Mucosa of descending colon (tissue), 3 donors: Measurements from ENCODE around the gene SIK2. TPM values are rescaled to one million over a fixed set of nuclear protein-coding genes. Genes with fewer than 3 reads are reported as not detected.

Experiments
- ATAC-seq: fragments of 200-7000 bp; cut with Tn5 transposase; one replicate; pipeline ENCODE4 v1.9.1; 2020; ENCODE audit warnings: mild to moderate bottlenecking, moderate library complexity
- DNase-seq, 3 donors: peaks; one replicate each; pipeline ENCODE4 v3.0.0-alpha.2; 2020
- H3K36me3 ChIP-seq: fragments of 200-600 bp; one replicate; pipeline ENCODE4 v1.8.0; 2021; ENCODE audit warnings: low read depth, mild to moderate bottlenecking
- H3K4me1 ChIP-seq: fragments of 200-600 bp; one replicate; pipeline ENCODE4 v1.8.0; 2021; ENCODE audit warnings: low read depth, mild to moderate bottlenecking
- H3K4me3 ChIP-seq: fragments of 200-600 bp; one replicate; pipeline ENCODE4 v1.8.0; 2021; ENCODE audit warnings: mild to moderate bottlenecking
- H3K9me3 ChIP-seq: fragments of 200-600 bp; one replicate; pipeline ENCODE4 v1.8.0; 2021; ENCODE audit warnings: mild to moderate bottlenecking
- CTCF ChIP-seq: fragments of 200-600 bp; IDR thresholded peaks from one replicate; pipeline ENCODE4 v1.8.0; 2022; ENCODE audit warnings: antibody characterized with exemption, mild to moderate bottlenecking
- intact Hi-C, 2 donors: fragments of 100-400 bp; cut with DNase I in 1 of 2; cut with micrococcal nuclease in 1 of 2; formaldehyde crosslinking; loops; one replicate each; pipeline versions ENCODE4 v1.11.0 to v1.11.1; 2022; cut with DNase I, micrococcal nuclease
- total RNA-seq, 3 donors: library from RNA; stranded (reverse); fragmentation: NEBNext Ultra II Directional in 2 of 3; extraction: Animal tissue kit (Norgen Biotek cat#: 25700) in 2 of 3; gene quantifications; one replicate each; pipeline versions ENCODE4 v1.2.1 to v1.2.4, GENCODE V29; 2021 to 2023
- donor health status: DM: no; HTN: no; CAD: no; lungs with moderate emphysema.
- donor health status: DM: no; HTN: no; CAD: no.
- donor health status: DM: no; HTN: yes; CAD: no.

Gene SIK2
- total RNA-seq, 3 donors from 2014 or later = 22.0 to 23.0 (median 22.7) TPM

- Histone ChIP-seq H3K4me1 (peaks cover 6% of the 10 kb centered on the region), H3K36me3 (no peaks in the 10 kb centered on the region), H3K4me3 (no peak overlapping the region), H3K9me3 (no peaks in the 10 kb centered on the region)
- peak; percentile 86 for ATAC-seq
- peak; percentile 24 for TF ChIP-seq CTCF
- DNase-seq = peak in 1 of 3 donors; percentile 51
- intact Hi-C loops = loop anchor here (5.0 kb wide), 1 partner anchor 175 kb away; the partner anchor contains the start of gene SIK2 (in 2 of the 2)
Measured at GRCh38 chr11:111777094-111778046, 175.1 kb downstream of the SIK2 start.

- no peak for DNase-seq
- intact Hi-C loops = loop anchor here (5.0 kb wide), 1 partner anchor 176 kb away; the partner anchor contains the start of gene SIK2 (in 2 of the 2)
- no peak for ATAC-seq
- no peak for TF ChIP-seq CTCF
- H3K9me3 ChIP-seq = no peaks in the 10 kb centered on the region
- H3K4me3 ChIP-seq = no peak overlapping the region
- no peaks in the 10 kb centered on the region for H3K36me3 ChIP-seq
- H3K4me1 ChIP-seq = peaks cover 9% of the 10 kb centered on the region
Measured at GRCh38 chr11:111778047-111778558, 175.9 kb downstream of the SIK2 start.

- no peak for TF ChIP-seq CTCF
- Histone ChIP-seq H3K4me1 (peaks cover 9% of the 10 kb centered on the region), H3K36me3 (no peaks in the 10 kb centered on the region), H3K4me3 (no peak overlapping the region), H3K9me3 (no peaks in the 10 kb centered on the region)
- DNase-seq (no peak), ATAC-seq (no peak)
- intact Hi-C loops = loop anchor here (5.0 kb wide), 1 partner anchor 177 kb away; the partner anchor contains the start of gene SIK2 (in 2 of the 2)
Measured at GRCh38 chr11:111779118-111779517, 176.9 kb downstream of the SIK2 start.

Other genes with a start within 250 kb of the SIK2 start
- gene POU2AF1, start 223.2 kb upstream of the SIK2 start, total RNA-seq = 1 to 10 TPM; 2.8 to 9.3 (median 5.4) TPM
- not detected for gene BTG4, start 90.1 kb upstream of the SIK2 start, total RNA-seq
- not detected for gene HOATZ, start 87.7 kb upstream of the SIK2 start, total RNA-seq
- 10 to 100 TPM in 1 of 3 donors, 1 to 10 TPM in 1, under 1 TPM in 1; 0.90 to 22.9 (median 2.7) TPM for gene LAYN, start 61.7 kb upstream of the SIK2 start, total RNA-seq
- gene PPP2R1B, start 163.9 kb downstream of the SIK2 start, total RNA-seq = 10 to 100 TPM; 28.5 to 48.5 (median 47.0) TPM